Caco-2 (cell line): ENCODE results near the gene NKD2. TPM values are rescaled to one million over a fixed set of nuclear protein-coding genes. Genes with fewer than 3 reads are reported as not detected.
A peak's percentile ranks its signal among the peaks of the same experiment; 100 is the strongest.

Experiments used
- BruUV-seq: library from RNA; stranded (reverse); fragments of 400-500 nt; replicated peaks from 2 replicates; lab custom pipeline; 2021; lab: Mats Ljungman, UMichigan
- CTCF ChIA-PET: fragments of 300-600 bp; sonication (Branson Sonifier 250); formaldehyde crosslinking; loops from one replicate; lab custom pipeline; 2022; ENCODE audit warnings: antibody characterized with exemption; lab: Charles Lee
- POLR2A ChIA-PET: fragments of 300-600 bp; sonication (Branson Sonifier 250); formaldehyde crosslinking; loops from one replicate; lab custom pipeline; 2022; ENCODE audit warnings: antibody characterized with exemption; lab: Charles Lee
- DNase-seq, 2 experiments: peaks; one replicate each; pipeline versions ENCODE4 v3.0.0 to v3.0.0-alpha.2; 2020 to 2022
- H3K27me3 ChIP-seq: replicated peaks from 2 replicates; pipeline ENCODE4 v1.6.0; 2011; ENCODE audit warnings: low read length; ENCODE audit not compliant: control insufficient read depth, insufficient read depth
- H3K36me3 ChIP-seq: 2 replicates; pipeline ENCODE4 v1.5.1; 2011; ENCODE audit warnings: low read length; ENCODE audit not compliant: control insufficient read depth, insufficient read depth
- H3K4me1 ChIP-seq: fragments of 250-450 bp; sonication (Bioruptor Pico); 2 replicates; pipeline ENCODE4 v1.5.1; 2020; ENCODE audit warnings: mild to moderate bottlenecking
- H3K4me3 ChIP-seq: 2 replicates; pipeline ENCODE4 v1.5.1; 2011; ENCODE audit warnings: low read depth, mild to moderate bottlenecking, control low read depth, low read length
- H3K9me3 ChIP-seq: fragments of 250-450 bp; sonication (Bioruptor Pico); 2 replicates; pipeline ENCODE4 v1.5.1; 2020; ENCODE audit warnings: mild to moderate bottlenecking, moderate library complexity
- H3K27ac Mint-ChIP-seq: one replicate; pipeline ENCODE4 v1.8.0; 2022; ENCODE audit warnings: mixed read lengths; ENCODE audit not compliant: unreplicated experiment
- H3K27me3 Mint-ChIP-seq: one replicate; pipeline ENCODE4 v1.8.0; 2022; ENCODE audit warnings: mixed read lengths; ENCODE audit not compliant: insufficient read depth, unreplicated experiment
- H3K36me3 Mint-ChIP-seq: one replicate; pipeline ENCODE4 v1.8.0; 2022; ENCODE audit warnings: mild to moderate bottlenecking, mixed read lengths; ENCODE audit not compliant: insufficient read depth, unreplicated experiment
- H3K4me1 Mint-ChIP-seq: one replicate; pipeline ENCODE4 v1.8.0; 2022; ENCODE audit warnings: low read depth, mixed read lengths; ENCODE audit not compliant: unreplicated experiment
- H3K4me3 Mint-ChIP-seq: one replicate; pipeline ENCODE4 v1.8.0; 2022; ENCODE audit warnings: mild to moderate bottlenecking, moderate library complexity, mixed read lengths; ENCODE audit not compliant: unreplicated experiment
- H3K9me3 Mint-ChIP-seq: one replicate; pipeline ENCODE4 v1.8.0; 2022; ENCODE audit warnings: mixed read lengths; ENCODE audit not compliant: unreplicated experiment
- CTCF ChIP-seq, 2 experiments: fragments of 200-600 bp in 1 of 2; IDR thresholded peaks; 1 replicate in 1 of 2; 2 replicates in 1 of 2; pipeline versions ENCODE4 v1.5.1 to v1.8.0; 2011 to 2022; ENCODE audit warnings: antibody characterized with exemption in 1 of 2, control low read depth in 1 of 2, inconsistent platforms in 1 of 2, low read depth in 1 of 2, low read length in 1 of 2, mild to moderate bottlenecking in 1 of 2, moderate library complexity in 1 of 2; ENCODE audit not compliant: insufficient read depth in 1 of 2, severe bottlenecking in 1 of 2, unreplicated experiment in 1 of 2
- intact Hi-C: fragments of 100-400 bp; cut with micrococcal nuclease; formaldehyde crosslinking; loops from one replicate; pipeline ENCODE4 v1.10.0; 2022; ENCODE audit not compliant: unreplicated experiment
- total RNA-seq: library from RNA; stranded (reverse); gene quantifications from 2 replicates; pipeline ENCODE4 v1.2.3, GENCODE V29; 2022

The NKD2 gene
- total RNA-seq, 1 experiment from 2014 or later: 17.7 TPM

- peaks cover 8% of the 10 kb centered on the region for H3K4me1 Mint-ChIP-seq
- peaks cover 24% of the 10 kb centered on the region for H3K4me1 ChIP-seq
- peak in 1 of 2 experiments; percentile 29 for DNase-seq
- no peak for TF ChIP-seq CTCF (IDR thresholded peaks at IDR 0.05; ENCODE audit: insufficient read depth in 1 of 2, low read depth in 1 of 2, low read length in 1 of 2, severe bottlenecking in 1 of 2, unreplicated experiment in 1 of 2)
- no peaks in the 10 kb centered on the region for H3K36me3 ChIP-seq
- ChIA-PET POLR2A (no interaction called here), CTCF (interaction anchor here (0.5 kb wide), 1 partner anchor 15 kb away, joined by 3 read pairs; no protein-coding TSS in a partner anchor)
- no peak overlapping the region for H3K4me3 ChIP-seq
- BruUV-seq: no TSS peak
- no peaks in the 10 kb centered on the region for H3K27me3 ChIP-seq
- H3K27me3 Mint-ChIP-seq: no peaks in the 10 kb centered on the region
- no peak overlapping the region for H3K4me3 Mint-ChIP-seq
- H3K9me3 ChIP-seq: no peaks in the 10 kb centered on the region
- no peak overlapping the region for H3K27ac Mint-ChIP-seq
- intact Hi-C loops: no loop called here
- no peaks in the 10 kb centered on the region for H3K9me3 Mint-ChIP-seq
- no peaks in the 10 kb centered on the region for H3K36me3 Mint-ChIP-seq
Measured at GRCh38 chr5:1001406-1002270, 7.0 kb upstream of the NKD2 start.

GRCh38 chr5:1002271-1002546, 6.4 kb upstream of the NKD2 start:
- peaks cover 18% of the 10 kb centered on the region for H3K4me1 ChIP-seq
- peaks cover 3% of the 10 kb centered on the region for H3K4me1 Mint-ChIP-seq
- POLR2A ChIA-PET: no interaction called here
- intact Hi-C loops: no loop called here
- H3K9me3 Mint-ChIP-seq: no peaks in the 10 kb centered on the region
- no peak for TF ChIP-seq CTCF (IDR thresholded peaks at IDR 0.05; ENCODE audit: insufficient read depth in 1 of 2, low read depth in 1 of 2, low read length in 1 of 2, severe bottlenecking in 1 of 2, unreplicated experiment in 1 of 2)
- H3K27me3 Mint-ChIP-seq: no peaks in the 10 kb centered on the region
- H3K9me3 ChIP-seq: no peaks in the 10 kb centered on the region
- DNase-seq: no peak
- no peaks in the 10 kb centered on the region for H3K36me3 Mint-ChIP-seq
- no peak overlapping the region for H3K27ac Mint-ChIP-seq
- H3K4me3 ChIP-seq: no peak overlapping the region
- H3K27me3 ChIP-seq: no peaks in the 10 kb centered on the region
- CTCF ChIA-PET: interaction anchor here (0.6 kb wide), 1 partner anchor 9 kb away, joined by 4 read pairs; no protein-coding TSS in a partner anchor
- H3K36me3 ChIP-seq: no peaks in the 10 kb centered on the region
- BruUV-seq: no TSS peak
- no peak overlapping the region for H3K4me3 Mint-ChIP-seq

- Histone ChIP-seq H3K4me1 (peaks cover 20% of the 10 kb centered on the region), H3K4me3 (no peak overlapping the region), H3K36me3 (no peaks in the 10 kb centered on the region), H3K27me3 (no peaks in the 10 kb centered on the region), H3K9me3 (no peaks in the 10 kb centered on the region)
- CTCF ChIA-PET: interaction anchor here (0.6 to 0.7 kb wide), 2 partner anchors 9 to 97 kb away, joined by 4 to 5 read pairs; no protein-coding TSS in a partner anchor
- Mint-ChIP-seq H3K9me3 (no peaks in the 10 kb centered on the region), H3K4me1 (peaks cover 6% of the 10 kb centered on the region), H3K36me3 (no peaks in the 10 kb centered on the region), H3K4me3 (no peak overlapping the region), H3K27ac (no peak overlapping the region), H3K27me3 (no peaks in the 10 kb centered on the region)
- POLR2A ChIA-PET: no interaction called here
- BruUV-seq: no TSS peak
- intact Hi-C loops: no loop called here
- DNase-seq: peak in 1 of 2 experiments; percentile 14
- TF ChIP-seq CTCF (IDR thresholded peaks at IDR 0.05; ENCODE audit: insufficient read depth in 1 of 2, low read depth in 1 of 2, low read length in 1 of 2, severe bottlenecking in 1 of 2, unreplicated experiment in 1 of 2): no peak
Measured at GRCh38 chr5:1002836-1003235, 5.8 kb upstream of the NKD2 start.
